CD4-positive, alpha-beta T cell treated with Interleukin-15 for 4 hours (primary cell): ENCODE results near the gene BOLA3.
"Not testable (repeated sequence)": the region's sequence is repeated elsewhere in the genome, so short reads cannot be mapped to it uniquely, and the experiment has no call there.

Experiments
- DNase-seq: peaks from one replicate; pipeline ENCODE4 v3.0.0-alpha.2; 2020; ENCODE audit warnings: low spot score

Gene BOLA3

GRCh38 chr2:74148457-74149246, 940 bp upstream of the BOLA3 start:
- DNase-seq = no peak

GRCh38 chr2:74146929-74147726, 584 bp downstream of the BOLA3 start:
- peak; percentile 27 for DNase-seq

- DNase-seq = no peak
Measured at GRCh38 chr2:74142340-74142739, 5.4 kb downstream of the BOLA3 start.

GRCh38 chr2:74138600-74139323, 8.9 kb downstream of the BOLA3 start:
- DNase-seq = no peak

- DNase-seq = no peak
Measured at GRCh38 chr2:74137651-74138599, 9.8 kb downstream of the BOLA3 start.

- no peak for DNase-seq
Measured at GRCh38 chr2:74131901-74132300, 15.8 kb downstream of the BOLA3 start.

- no peak for DNase-seq
Measured at GRCh38 chr2:74130211-74130995, 17.3 kb downstream of the BOLA3 start.

- DNase-seq = no peak
Measured at GRCh38 chr2:74128206-74128605, 19.5 kb downstream of the BOLA3 start.

- DNase-seq = not testable (repeated sequence)
Measured at GRCh38 chr2:74123955-74124354, 23.8 kb downstream of the BOLA3 start.

GRCh38 chr2:74121846-74122245, 25.9 kb downstream of the BOLA3 start:
- DNase-seq = not testable (repeated sequence)

GRCh38 chr2:74119912-74120825, 27.5 kb downstream of the BOLA3 start:
- DNase-seq = peak; percentile 86

- no peak for DNase-seq
Measured at GRCh38 chr2:74119339-74119738, 28.4 kb downstream of the BOLA3 start.

GRCh38 chr2:74111380-74111779, 36.3 kb downstream of the BOLA3 start:
- no peak for DNase-seq

- no peak for DNase-seq
Measured at GRCh38 chr2:74110537-74110936, 37.2 kb downstream of the BOLA3 start.

- DNase-seq = no peak
Measured at GRCh38 chr2:74109551-74109950, 38.2 kb downstream of the BOLA3 start.

- DNase-seq = no peak
Measured at GRCh38 chr2:74107071-74107470, 40.6 kb downstream of the BOLA3 start.

- DNase-seq = no peak
Measured at GRCh38 chr2:74105413-74105812, 42.3 kb downstream of the BOLA3 start.

GRCh38 chr2:74104839-74105238, 42.9 kb downstream of the BOLA3 start:
- DNase-seq = no peak

- no peak for DNase-seq
Measured at GRCh38 chr2:74103763-74104162, 43.9 kb downstream of the BOLA3 start.

GRCh38 chr2:74102516-74102915, 45.2 kb downstream of the BOLA3 start:
- DNase-seq = no peak
